HG03457 (cell line): ENCODE data around the gene RCAN2.

Experiments
- ATAC-seq: cut with Tn5 transposase; IDR thresholded peaks from one replicate; pipeline ENCODE4 v1.9.1; 2021; ENCODE audit warnings: moderate number of reproducible peaks; ENCODE audit not compliant: unreplicated experiment

RCAN2 gene

GRCh38 chr6:46174904-46175303 is 316.3 kb downstream of the RCAN2 start:
- ATAC-seq: no peak

GRCh38 chr6:46172176-46172575 is 319.1 kb downstream of the RCAN2 start:
- no peak for ATAC-seq
